WTC11 (cell line): ENCODE results near the gene GLO1. TPM values are rescaled to one million over a fixed set of nuclear protein-coding genes. Genes with fewer than 3 reads are reported as not detected.

Experiments
- ATAC-seq: fragments of 200-7000 bp; cut with Tn5 transposase; 2 replicates; pipeline ENCODE4 v1.10.0; 2021; ENCODE audit warnings: mild to moderate bottlenecking, moderate library complexity
- CTCF ChIA-PET: fragments of 300-600 bp; sonication (Branson Sonifier 250); formaldehyde crosslinking; loops from one replicate; lab custom pipeline; 2021; ENCODE audit warnings: antibody characterized with exemption; lab: Charles Lee
- POLR2A ChIA-PET: fragments of 350-600 bp; sonication (Branson Sonifier 250); formaldehyde crosslinking; loops from one replicate; lab custom pipeline; 2021; ENCODE audit warnings: antibody characterized with exemption; lab: Charles Lee
- DNase-seq: peaks from one replicate; pipeline ENCODE4 v3.0.0; 2021; ENCODE audit warnings: low spot score
- H3K27ac Mint-ChIP-seq: 2 replicates; pipeline ENCODE4 v1.8.0; 2021; ENCODE audit warnings: mixed read lengths
- H3K27me3 Mint-ChIP-seq: 2 replicates; pipeline ENCODE4 v1.8.0; 2021; ENCODE audit warnings: low read depth, mild to moderate bottlenecking, moderate library complexity, mixed read lengths
- H3K36me3 Mint-ChIP-seq: 2 replicates; pipeline ENCODE4 v1.8.0; 2021; ENCODE audit warnings: mixed read lengths
- H3K4me1 Mint-ChIP-seq: 2 replicates; pipeline ENCODE4 v1.8.0; 2022; ENCODE audit warnings: mixed read lengths
- H3K4me3 Mint-ChIP-seq: 2 replicates; pipeline ENCODE4 v1.8.0; 2021; ENCODE audit warnings: mild to moderate bottlenecking, moderate library complexity, mixed read lengths
- H3K9me3 Mint-ChIP-seq: 2 replicates; pipeline ENCODE4 v1.8.0; 2021; ENCODE audit warnings: mixed read lengths
- CTCF ChIP-seq: fragments of 200-600 bp; IDR thresholded peaks from 2 replicates; pipeline ENCODE4 v1.8.0; 2022; ENCODE audit warnings: antibody characterized with exemption
- EMX1 ChIP-seq: fragments of 250-450 bp; sonication (Bioruptor Pico); IDR thresholded peaks from 2 replicates; pipeline ENCODE4 v1.8.0; 2021; ENCODE audit warnings: mild to moderate bottlenecking
- ERG ChIP-seq: fragments of 250-450 bp; sonication (Bioruptor Pico); IDR thresholded peaks from 2 replicates; pipeline ENCODE4 v1.8.0; 2021; ENCODE audit warnings: mild to moderate bottlenecking
- FOXP1 ChIP-seq: sonication (generic); formaldehyde crosslinking; IDR thresholded peaks from 2 replicates; pipeline ENCODE4 v1.8.0; 2022; ENCODE audit warnings: missing genetic modification reagents, mild to moderate bottlenecking, moderate library complexity, borderline replicate concordance
- GABPB1 ChIP-seq: sonication (generic); formaldehyde crosslinking; IDR thresholded peaks from 2 replicates; pipeline ENCODE4 v1.8.1; 2023; ENCODE audit warnings: mild to moderate bottlenecking, missing genetic modification reagents
- IRF2 ChIP-seq: sonication (generic); formaldehyde crosslinking; IDR thresholded peaks from 2 replicates; pipeline ENCODE4 v1.8.0; 2022; ENCODE audit warnings: low read depth, missing genetic modification reagents, borderline replicate concordance
- USF1 ChIP-seq: sonication (generic); formaldehyde crosslinking; IDR thresholded peaks from 2 replicates; pipeline ENCODE4 v1.8.0; 2022; ENCODE audit warnings: mild to moderate bottlenecking, missing genetic modification reagents
- ZNF121 ChIP-seq: sonication (generic); formaldehyde crosslinking; IDR thresholded peaks from 2 replicates; pipeline ENCODE4 v1.8.0; 2023; ENCODE audit warnings: missing genetic modification reagents
- ZNF138 ChIP-seq: sonication (generic); formaldehyde crosslinking; conservative IDR thresholded peaks from 2 replicates; pipeline ENCODE4 v1.8.1; 2022; ENCODE audit warnings: mild to moderate bottlenecking, moderate library complexity, missing genetic modification reagents
- ZNF317 ChIP-seq: sonication (generic); formaldehyde crosslinking; IDR thresholded peaks from 2 replicates; pipeline ENCODE4 v1.8.1; 2023; ENCODE audit warnings: low read depth, mild to moderate bottlenecking, moderate library complexity, missing genetic modification reagents, borderline replicate concordance
- ZNF671 ChIP-seq: fragments of 250-450 bp; sonication (Bioruptor Pico); IDR thresholded peaks from 2 replicates; pipeline ENCODE4 v1.8.0; 2021; ENCODE audit warnings: mild to moderate bottlenecking
- total RNA-seq: library from RNA; stranded (reverse); gene quantifications from 3 replicates; pipeline ENCODE4 v1.2.3, GENCODE V29; 2021
- TF ChIP-seq, protein P1 (sequence below): fragments of 250-450 bp; sonication (Bioruptor Pico); IDR thresholded peaks from 2 replicates; pipeline ENCODE4 v1.9.0; 2021; ENCODE audit warnings: mild to moderate bottlenecking
- TF ChIP-seq, protein P2 (sequence below): sonication (generic); formaldehyde crosslinking; IDR thresholded peaks from 2 replicates; pipeline ENCODE4 v1.8.1; 2023; ENCODE audit warnings: mild to moderate bottlenecking, missing genetic modification reagents

GLO1 gene
- total RNA-seq, 1 experiment from 2014 or later = 147 TPM

DNA sequence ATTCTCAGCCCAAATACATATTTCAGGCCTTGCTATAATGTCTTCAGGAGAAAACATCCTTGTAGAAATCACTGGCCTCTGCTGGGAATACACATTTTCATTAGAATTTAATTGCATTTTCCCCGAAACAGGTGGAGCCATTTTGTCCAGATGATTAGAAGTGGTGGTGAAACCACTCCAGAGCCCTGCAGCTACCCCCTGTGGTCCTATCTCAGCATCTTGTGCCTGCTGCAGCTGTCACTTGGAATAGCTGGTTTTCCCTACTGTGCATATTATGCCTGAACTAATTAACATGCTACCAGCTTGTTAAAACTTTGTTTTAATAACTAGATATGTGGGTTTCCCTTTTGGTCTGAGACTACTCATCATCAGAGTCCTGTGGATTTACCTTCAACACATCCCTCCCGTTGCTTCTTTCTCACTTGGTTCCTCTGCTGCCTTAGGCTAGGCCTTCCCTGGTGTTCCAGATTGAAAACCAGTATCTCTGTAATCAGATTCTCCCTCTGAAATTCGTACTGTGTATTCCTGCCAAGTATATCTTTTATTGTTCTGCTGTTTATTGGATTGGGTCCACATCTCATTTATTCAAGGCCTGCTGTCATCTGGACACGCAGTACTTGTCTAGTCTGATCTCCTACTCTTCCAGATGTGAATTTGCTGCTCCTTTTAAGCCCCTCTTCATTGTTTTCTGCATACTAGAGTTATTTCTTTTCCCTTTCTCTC, 27.4 kb upstream of the GLO1 start:
- Mint-ChIP-seq H3K4me1 (peaks cover 4% of the 10 kb centered on the region), H3K9me3 (peaks cover 5% of the 10 kb centered on the region), H3K27ac (no peak overlapping the region), H3K27me3 (peaks cover 2% of the 10 kb centered on the region; the same call in 1 of the 2 replicates), H3K36me3 (no peaks in the 10 kb centered on the region), H3K4me3 (no peak overlapping the region)
- ChIA-PET CTCF (no interaction called here), POLR2A (no interaction called here)
- TF ChIP-seq, protein P1, sequence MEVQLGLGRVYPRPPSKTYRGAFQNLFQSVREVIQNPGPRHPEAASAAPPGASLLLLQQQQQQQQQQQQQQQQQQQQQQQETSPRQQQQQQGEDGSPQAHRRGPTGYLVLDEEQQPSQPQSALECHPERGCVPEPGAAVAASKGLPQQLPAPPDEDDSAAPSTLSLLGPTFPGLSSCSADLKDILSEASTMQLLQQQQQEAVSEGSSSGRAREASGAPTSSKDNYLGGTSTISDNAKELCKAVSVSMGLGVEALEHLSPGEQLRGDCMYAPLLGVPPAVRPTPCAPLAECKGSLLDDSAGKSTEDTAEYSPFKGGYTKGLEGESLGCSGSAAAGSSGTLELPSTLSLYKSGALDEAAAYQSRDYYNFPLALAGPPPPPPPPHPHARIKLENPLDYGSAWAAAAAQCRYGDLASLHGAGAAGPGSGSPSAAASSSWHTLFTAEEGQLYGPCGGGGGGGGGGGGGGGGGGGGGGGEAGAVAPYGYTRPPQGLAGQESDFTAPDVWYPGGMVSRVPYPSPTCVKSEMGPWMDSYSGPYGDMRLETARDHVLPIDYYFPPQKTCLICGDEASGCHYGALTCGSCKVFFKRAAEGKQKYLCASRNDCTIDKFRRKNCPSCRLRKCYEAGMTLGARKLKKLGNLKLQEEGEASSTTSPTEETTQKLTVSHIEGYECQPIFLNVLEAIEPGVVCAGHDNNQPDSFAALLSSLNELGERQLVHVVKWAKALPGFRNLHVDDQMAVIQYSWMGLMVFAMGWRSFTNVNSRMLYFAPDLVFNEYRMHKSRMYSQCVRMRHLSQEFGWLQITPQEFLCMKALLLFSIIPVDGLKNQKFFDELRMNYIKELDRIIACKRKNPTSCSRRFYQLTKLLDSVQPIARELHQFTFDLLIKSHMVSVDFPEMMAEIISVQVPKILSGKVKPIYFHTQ = no peak
- TF ChIP-seq USF1 (CRISPR knock-in tag) (no peak), ZNF138 (CRISPR knock-in tag) (no peak), GABPB1 (no peak), FOXP1 (no peak), IRF2 (CRISPR knock-in tag) (no peak), ZNF317 (no peak), ZNF121 (CRISPR knock-in tag) (no peak), EMX1 (CRISPR knock-in tag) (no peak), ERG (CRISPR knock-in tag) (no peak), CTCF (no peak)
- TF ChIP-seq, protein P2, sequence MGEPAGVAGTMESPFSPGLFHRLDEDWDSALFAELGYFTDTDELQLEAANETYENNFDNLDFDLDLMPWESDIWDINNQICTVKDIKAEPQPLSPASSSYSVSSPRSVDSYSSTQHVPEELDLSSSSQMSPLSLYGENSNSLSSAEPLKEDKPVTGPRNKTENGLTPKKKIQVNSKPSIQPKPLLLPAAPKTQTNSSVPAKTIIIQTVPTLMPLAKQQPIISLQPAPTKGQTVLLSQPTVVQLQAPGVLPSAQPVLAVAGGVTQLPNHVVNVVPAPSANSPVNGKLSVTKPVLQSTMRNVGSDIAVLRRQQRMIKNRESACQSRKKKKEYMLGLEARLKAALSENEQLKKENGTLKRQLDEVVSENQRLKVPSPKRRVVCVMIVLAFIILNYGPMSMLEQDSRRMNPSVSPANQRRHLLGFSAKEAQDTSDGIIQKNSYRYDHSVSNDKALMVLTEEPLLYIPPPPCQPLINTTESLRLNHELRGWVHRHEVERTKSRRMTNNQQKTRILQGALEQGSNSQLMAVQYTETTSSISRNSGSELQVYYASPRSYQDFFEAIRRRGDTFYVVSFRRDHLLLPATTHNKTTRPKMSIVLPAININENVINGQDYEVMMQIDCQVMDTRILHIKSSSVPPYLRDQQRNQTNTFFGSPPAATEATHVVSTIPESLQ (CRISPR knock-in tag) = no peak
- ATAC-seq (no peak), DNase-seq (no peak)

GRCh38 chr6:38728203-38728602, 25.3 kb upstream of the GLO1 start:
- Mint-ChIP-seq H3K27me3 (no peaks in the 10 kb centered on the region), H3K36me3 (no peaks in the 10 kb centered on the region), H3K27ac (no peak overlapping the region), H3K9me3 (no peaks in the 10 kb centered on the region), H3K4me1 (peaks cover 6% of the 10 kb centered on the region), H3K4me3 (no peak overlapping the region)
- no peak for TF ChIP-seq ZNF671 (CRISPR knock-in tag)
- ATAC-seq (no peak), DNase-seq (no peak)
- CTCF ChIA-PET = interaction anchor here (1.2 to 1.9 kb wide), 2 partner anchors 11 to 45 kb away, joined by 3 to 5 read pairs; no protein-coding TSS in a partner anchor
- POLR2A ChIA-PET = no interaction called here
